ENCODE data around the gene VEGFC.

VEGFC gene

DNA sequence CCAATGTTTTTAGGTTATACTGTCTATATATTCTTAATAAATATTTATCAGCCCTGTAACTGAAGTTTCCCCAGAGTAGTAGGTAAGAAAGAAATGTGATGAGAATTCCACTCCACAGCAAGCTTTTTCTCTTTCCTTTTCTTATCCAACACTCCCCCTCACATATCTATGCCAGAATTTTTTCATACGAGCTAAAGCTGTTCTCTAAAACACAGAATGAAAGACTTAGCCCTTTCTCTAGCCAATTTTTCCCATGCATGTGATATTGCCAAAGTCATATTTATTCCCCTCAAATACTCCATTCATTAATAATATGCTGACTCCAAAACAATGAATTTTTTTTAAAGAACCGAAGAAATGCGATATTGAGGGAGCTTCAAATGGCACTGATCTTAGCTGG lies 32.3 kb downstream of the VEGFC start:
- DNase-seq (ENCODE audit: low read depth) = no peak

DNA sequence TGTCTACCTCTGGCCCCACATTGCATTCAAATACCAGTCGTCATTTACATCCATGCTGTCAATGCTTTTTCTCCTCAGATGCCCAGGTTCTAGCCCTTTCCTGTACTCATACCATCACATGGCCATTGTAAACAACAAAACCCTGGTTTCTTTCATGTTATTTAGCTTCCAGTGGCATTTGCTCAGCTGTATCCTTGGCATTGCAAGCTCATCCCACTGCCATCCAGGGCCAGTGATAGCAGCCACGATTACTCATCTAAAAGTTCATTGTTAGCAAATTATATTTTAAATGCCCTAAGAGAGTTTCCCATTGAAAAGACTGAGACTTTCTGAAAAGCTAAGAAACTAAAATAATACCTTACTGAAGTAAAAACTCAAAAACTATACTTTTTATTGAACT lies 34.0 kb downstream of the VEGFC start:
- DNase-seq (ENCODE audit: low read depth) = no peak

DNA sequence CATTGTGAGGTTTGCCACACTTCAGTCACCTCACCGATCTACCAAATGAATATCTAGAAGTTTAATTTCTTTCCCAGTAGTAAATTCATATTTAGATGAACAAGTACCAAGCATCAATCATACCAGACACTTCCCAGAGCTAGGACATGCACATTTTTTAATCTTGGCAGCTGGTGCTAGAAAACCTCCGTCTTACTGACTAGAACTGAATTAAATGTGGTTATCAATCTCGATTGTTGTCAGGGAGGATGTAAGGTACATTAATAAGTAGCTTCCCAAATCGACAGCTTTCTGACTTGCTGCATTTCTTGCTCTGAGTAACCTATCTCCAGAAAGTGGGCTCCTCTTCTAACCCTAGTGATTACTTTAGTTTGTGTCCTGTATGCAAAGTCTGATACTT lies 34.4 kb downstream of the VEGFC start:
- DNase-seq (ENCODE audit: low read depth) = no peak

DNA sequence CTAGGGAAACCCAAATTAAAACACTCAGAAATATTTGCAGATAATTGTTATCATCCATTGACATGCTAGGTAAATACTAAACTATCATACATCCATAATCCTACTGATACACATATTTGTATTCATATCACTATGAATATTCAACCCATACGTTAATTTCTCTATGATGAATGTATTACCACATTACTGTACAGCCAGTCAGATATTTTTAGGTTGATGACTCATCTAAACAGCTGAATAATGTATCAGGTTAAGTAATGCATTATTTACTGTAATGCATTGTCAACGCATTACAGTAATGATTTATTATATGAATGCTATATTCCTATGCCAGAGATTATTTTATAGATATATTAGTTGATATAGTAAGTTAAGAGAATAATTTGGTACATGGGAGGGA lies 37.1 kb downstream of the VEGFC start:
- no peak for DNase-seq (ENCODE audit: low read depth)

DNA sequence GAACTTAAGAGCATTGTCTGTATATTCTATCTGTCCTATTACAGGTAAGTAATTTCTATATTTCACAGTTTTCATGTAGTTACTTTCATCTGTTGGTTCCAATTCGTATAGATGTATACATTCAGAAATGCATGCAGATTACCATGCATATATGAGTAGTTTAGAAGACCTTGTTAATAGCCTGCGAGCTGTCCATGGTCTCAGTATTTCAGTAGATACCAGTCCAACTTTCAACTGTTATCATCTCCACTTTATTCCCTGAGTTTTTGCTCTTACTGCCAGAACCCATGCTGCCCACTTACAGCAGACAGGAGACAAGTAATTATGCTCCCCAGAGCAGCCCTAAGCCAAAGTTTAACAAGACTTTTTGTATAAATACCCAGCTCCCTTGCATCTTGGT lies 37.7 kb downstream of the VEGFC start:
- DNase-seq (ENCODE audit: low read depth) = no peak

DNA sequence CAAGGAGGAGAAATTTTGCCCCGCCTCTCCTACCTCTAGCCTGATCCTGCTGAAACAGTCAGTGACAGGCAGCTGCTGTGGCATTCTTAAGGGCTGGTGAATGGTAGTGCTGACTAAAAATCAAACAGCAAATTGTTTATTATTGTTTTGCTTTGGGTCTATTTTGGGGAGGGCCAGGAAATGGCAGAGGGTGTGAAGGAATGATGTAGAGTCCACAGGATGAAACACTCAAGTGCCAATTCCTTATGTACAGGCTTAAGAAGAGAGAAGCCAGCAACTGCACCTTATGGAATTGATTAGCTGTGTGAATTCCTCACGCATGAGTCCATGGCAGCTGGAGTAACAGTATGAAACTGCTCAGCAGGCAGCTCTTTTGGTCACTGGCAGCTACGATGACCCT lies 39.7 kb downstream of the VEGFC start:
- DNase-seq (ENCODE audit: low read depth) = no peak

DNA sequence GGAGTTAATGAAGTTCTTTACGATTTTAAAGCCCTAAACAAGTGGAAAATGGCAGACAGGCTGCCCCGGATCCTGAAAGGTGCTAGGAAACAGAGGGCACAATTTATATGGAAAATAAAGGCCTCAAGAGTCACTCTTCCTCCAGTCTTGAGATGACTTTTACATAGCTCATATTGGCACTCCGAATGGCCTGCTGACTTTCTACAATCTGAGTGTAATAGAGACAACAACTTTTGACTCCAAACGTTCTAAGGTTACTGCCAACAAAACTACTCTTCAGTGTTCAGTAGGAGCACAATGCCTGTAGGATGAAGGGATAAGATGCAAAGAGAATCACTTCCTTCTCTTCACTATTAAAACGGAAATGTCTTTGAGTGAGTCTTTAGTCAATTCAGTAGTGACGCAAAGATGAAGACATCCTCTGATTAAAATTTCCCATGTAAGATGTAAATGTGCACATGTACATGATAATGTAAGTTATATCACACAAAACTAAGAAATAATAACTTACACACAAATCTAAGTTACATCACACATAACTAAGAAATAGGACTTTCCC lies 40.5 kb downstream of the VEGFC start:
- no peak for DNase-seq (ENCODE audit: low read depth)

DNA sequence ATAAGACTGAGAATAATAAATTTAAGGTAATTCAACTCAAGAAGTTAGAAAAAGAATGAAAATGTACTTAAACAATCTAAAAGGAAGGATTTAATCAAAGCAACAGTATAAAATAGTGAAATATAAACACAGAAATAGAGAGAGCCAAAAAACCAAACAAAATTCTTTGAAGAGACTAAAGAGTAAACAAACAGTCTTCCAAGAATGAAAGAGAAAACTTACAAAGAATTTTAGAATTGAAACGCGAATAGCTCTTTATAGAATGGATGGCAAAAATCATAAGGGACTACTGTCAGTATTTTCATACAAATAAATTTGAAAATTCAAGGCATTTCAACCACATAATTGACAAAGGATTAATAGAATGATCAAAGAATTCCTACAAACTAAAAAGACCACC lies 41.7 kb downstream of the VEGFC start:
- no peak for DNase-seq (ENCODE audit: low read depth)

DNA sequence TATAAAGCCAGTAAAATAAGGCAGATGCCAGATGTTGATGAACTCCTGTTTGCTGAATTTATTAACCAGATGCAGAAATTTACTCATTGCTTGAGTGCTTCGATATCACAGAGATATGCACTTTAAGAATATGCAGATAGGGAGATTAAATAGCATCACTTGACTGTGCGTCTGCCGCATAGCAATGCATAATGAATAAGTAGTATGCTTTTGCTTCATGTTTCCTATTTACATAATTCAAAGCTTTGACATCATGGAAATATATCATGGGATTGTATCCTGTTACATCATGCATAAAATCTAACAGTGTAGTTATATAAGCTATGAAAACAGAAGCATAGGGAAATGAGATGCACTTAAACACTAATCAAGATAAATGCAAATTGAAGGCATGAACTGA lies 45.9 kb downstream of the VEGFC start:
- DNase-seq (ENCODE audit: low read depth) = no peak

DNA sequence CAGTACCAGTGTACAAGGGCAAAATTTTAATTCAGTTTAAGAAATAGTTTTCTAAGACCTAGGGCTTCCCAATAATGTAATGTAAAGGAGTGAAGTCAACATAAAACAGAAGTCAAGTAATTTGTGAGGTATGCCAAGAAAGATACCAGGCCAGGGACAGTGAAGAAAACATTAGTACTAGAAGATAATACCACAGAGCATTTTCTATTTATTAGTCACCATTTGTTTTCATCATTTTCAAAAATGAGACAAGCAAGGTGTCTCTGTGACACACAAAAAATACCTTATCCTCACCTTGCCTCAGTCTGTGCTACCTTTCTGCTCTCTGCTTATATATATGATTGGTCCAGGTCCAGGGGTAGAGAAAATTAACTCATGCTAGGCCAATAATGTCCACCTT lies 46.8 kb downstream of the VEGFC start:
- DNase-seq (ENCODE audit: low read depth) = no peak

DNA sequence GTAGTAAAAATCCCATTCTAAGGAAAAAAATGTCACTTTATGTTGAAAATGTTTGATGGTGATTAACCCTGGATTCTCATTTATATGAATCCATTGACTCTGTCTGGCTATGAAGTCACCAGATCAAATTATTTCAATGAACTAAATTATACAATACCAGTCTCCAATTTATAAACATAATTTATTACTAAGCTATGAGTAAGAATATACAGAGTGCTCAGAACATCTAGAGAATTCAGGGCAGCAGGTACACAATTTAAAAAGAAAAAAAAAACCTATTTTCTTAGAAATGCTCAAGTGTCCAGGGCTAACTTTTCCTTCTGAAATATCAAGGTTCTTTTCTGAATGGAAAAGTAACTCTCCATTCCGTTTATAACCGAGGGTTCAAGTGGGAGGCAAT lies 48.6 kb downstream of the VEGFC start:
- no peak for DNase-seq (ENCODE audit: low read depth)

DNA sequence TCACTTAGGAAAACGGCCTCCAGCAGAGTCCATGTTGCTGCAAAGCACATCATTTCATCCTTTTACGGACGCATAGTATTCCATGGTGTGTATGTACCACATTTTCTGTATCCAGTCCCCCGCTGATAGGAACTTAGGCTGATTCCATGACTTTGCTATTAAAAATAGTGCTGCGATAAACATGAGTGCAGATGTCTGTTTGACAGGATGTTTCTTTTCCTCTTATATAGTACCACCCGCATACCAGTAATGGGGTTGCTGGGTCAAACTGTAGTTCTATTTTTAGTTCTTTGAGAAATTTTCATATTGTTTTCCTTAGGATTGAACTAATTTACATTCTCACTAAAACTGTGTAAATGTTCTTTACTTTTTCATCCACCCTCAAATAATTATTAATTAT lies 50.5 kb downstream of the VEGFC start:
- no peak for DNase-seq (ENCODE audit: low read depth)

DNA sequence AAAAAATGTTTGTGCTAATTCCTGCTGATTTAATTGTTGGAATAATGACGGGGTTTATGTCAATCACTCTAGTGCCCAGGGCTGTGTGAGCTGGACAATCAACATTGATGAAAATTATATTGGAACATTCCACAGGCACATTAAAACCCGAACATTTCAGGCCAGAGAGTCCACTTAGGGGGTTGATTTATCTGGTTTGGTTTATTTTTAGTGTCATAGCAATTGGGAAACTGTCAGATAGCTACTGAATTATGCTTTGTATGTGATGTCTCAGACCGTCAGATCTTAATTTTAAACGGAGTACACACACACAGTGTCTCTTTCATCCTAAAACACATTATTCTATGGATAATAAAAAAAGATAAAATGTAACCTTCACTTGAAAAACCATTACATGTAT lies 51.5 kb downstream of the VEGFC start:
- DNase-seq (ENCODE audit: low read depth) = no peak

DNA sequence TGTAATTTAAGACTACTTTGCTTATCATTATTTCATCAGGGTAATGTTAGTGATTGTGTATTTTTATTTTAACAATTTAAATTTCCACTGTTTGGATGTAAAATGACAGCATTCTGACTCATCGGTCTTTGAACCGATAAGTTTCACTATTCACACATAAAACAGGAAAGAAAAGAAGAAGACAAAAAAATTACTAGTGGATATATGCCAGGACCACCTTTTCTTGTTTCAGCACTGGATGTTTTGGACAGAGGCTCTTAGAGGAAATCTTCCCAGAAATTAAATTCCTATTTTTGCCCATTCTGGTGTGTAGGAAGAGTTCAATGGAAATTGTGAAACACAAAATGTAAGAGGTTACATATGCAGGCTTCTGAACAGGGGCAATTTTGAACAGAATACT lies 57.4 kb downstream of the VEGFC start:
- DNase-seq (ENCODE audit: low read depth) = no peak

DNA sequence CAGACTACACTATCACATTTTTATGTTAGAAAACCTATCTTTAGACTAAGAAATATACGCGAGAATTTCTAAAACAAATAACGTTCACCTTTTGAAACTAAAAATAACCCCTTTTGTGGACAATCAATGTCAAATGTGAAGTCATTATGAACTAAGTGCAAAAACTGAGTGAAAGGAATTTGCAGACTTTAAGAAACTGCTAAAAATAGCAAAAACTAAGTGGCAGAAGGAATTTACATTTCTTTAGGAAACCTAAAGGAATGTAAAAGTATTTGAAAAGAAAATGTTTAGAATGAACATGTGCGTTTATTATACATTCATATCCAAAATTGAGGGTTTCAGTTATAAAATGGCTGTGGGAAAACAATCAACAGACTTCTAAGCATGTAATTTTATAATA lies 58.3 kb downstream of the VEGFC start:
- no peak for DNase-seq (ENCODE audit: low read depth)

DNA sequence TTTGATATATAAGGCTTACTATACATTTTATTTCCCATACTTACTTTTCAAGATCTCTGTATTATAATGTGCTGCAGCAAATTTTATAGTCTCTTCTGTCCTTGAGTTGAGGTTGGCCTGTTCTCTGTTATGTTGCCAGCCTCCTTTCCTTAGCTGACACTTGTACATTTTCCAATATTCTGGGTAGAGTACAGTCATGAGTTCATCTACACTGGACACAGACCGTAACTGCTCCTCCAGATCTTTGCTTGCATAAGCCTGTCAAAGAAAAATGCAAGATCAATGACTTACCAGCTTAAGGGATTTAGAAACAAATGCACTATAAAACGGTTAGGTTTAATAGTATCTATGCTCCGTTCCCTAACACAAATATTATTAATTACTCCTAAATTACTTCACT lies 63.2 kb downstream of the VEGFC start:
- no peak for DNase-seq (ENCODE audit: low read depth)

DNA sequence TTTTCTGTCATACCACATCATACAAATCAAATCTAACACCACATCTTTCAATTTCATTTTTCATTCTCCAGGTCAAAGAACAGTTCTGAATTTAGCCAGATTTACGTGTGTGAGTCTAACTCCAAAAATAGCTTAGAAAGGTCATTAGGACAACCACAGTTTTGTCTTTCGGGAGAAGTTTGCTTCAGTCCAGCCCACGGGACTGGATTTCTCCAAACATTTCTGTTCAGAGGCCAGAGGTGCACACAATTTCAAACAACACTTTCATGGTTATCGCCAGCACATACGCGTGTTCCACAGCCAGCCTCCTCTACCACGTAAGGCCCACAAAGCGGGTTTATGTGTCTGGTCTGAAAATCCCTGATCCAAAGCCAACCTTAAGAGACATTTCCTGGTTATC lies 65.9 kb downstream of the VEGFC start:
- no peak for DNase-seq (ENCODE audit: low read depth)

DNA sequence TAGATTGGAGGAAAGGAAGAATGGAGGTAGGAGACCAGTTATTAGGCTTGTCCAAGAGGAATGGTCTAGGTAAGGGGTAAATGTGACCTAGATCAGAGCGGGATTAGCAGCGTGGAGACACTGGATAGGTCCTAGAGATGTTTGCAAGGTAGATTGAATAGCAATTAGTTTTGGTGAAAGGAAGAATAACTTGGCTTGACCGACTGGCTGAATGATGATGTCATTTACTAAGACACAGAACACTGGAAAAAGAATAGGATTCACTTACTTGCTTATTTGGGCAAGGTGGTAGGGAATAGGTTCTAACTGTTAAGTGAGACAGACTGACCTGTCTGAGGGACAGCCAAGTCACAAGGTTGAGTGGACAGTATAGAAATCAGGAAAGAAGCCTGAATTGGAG lies 71.3 kb downstream of the VEGFC start:
- no peak for DNase-seq (ENCODE audit: low read depth)

DNA sequence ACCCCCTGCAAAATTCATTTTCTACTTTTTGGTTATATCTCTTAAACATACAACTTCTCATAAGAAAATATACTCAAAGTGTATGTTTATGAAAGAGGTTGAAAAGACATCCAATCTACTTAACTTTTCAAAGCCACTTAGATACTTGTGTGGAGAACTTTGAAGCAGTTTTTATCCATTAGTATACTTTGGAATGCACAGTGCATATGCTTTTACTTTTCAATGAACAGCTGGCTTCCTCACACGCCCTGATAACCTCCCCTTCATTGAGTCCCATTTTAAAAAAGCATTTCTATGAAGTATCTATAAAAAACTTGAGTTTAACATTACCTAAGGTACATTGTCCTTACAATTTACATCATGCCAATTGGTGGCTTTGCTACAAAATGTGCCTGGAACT lies 73.8 kb downstream of the VEGFC start:
- no peak for DNase-seq (ENCODE audit: low read depth)

DNA sequence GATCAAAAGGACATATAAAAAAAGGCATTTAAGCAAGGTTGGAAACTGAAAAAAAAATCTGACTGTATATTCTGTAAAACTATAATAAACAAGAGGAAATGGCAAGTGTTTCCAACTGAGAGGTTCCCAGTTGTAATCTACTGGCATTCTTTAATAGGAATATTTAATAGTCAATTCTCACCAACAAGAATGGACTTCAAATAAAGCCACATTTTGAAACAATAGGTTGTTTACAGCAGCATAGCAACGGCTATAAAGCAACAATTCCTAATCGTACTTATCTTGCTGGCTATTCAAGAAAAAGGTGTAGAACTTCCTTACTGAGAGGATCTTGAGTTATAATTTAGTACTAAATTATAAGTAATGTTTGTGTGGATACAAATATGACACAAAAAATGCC lies 75.5 kb downstream of the VEGFC start:
- no peak for DNase-seq (ENCODE audit: low read depth)

DNA sequence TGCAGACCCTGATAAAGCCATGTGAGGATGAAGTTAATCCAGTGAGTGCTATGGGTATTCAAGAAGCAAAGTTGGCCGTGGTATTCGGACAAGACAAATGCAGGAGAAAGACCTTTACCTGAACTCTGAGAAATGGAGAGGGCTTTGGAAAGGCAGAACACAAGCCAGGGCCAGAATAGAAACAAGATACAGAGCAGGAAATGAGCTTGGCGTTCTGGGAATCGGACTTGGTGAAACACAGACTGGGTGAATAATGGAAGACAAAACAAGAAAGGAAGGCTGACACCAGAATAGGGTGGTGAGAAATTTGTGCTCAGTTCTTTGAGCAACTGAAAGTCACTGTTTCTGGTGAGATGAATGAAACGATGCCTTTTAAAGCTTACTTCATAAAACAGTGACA lies 83.3 kb downstream of the VEGFC start:
- DNase-seq (ENCODE audit: low read depth) = no peak

DNA sequence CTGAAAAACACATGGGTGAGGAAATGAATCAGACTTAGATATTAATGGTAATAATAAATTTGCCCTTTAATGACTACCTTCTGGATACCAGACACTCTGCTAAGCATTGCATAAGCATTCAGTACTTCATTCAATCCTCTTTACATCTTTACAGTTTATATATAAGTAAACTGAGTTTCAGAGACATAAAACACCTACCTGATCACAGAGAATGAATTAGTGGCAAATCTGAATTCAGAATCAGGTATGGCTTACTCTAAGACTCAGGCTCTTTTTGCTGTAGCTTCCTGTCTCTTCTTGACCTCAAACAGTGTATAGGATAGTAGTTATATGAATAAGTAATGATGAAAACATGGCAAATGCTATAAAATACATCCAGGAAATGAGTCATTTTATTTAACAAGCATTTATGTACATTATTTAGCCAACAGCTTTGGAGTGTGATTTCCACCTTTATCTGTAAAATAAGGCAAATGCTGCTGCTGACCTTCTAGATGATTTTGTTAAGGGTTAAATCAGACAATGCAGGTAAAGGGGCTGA lies 83.9 kb downstream of the VEGFC start:
- DNase-seq (ENCODE audit: low read depth) = no peak

DNA sequence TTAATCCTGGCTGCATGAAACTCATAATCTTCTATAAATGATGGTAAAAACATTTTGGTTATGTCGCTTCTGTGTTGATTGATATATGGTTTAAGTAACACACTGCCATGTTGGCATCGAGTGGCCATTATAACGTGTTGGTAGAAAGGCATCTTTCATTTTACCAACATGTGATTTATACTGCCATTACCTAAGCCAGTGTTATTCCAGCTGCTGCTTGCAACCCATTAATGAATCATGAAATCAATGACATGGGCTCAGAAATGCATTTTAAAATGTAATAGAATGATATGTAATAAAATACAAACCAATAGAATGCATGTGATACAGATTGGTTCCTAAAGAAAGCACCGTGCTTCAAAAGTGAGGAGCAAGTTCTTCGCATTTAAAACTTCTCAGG lies 102.0 kb downstream of the VEGFC start:
- no peak for DNase-seq (ENCODE audit: low read depth)

DNA sequence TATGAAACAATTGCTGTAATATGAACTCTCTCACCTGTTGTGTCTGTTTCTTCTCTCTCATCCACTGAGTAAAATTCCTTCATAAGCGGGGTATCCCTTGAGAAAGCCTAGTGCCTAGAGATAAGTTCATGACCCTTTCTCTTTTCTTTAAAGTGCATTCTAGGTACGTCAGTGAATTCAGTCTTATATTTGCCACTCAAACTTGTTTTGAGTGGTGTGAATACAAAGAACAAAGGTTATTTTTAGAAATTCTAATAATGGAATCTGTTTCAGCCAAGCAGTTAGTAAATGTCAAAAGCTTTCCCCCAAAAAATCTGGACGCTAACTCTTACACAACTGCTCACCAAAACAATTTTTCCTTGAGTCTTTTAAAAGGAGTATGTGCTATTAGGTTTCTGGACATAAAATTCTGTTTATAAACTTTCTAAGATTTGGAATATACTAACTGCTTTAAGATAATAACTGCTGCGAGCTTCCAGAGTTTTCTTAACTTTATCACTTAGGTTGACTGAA lies 112.0 kb downstream of the VEGFC start:
- no peak for DNase-seq (ENCODE audit: low read depth)

DNA sequence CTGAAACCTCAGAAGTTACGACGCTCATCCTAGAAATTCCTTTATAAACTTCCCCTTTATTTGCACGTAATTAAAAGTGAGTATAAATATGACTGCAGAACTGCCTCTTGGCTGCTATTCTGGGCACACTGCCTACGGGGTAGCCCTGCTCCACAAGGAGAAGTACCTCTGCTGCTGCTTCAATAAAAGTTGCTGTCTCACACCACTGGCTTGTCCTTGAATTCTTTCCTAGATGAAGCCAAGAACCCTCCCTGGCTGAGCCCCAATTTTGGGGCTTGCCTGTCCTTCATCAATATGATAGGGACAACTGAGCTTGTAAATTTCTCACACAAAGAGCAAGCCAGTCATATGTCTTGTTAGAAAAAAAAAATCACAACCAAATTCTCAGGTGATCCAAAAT lies 115.8 kb downstream of the VEGFC start:
- DNase-seq (ENCODE audit: low read depth) = no peak
